K562 (cell line): ENCODE measurements around the gene RNU11. TPM values are rescaled to one million over a fixed set of nuclear protein-coding genes. Genes with fewer than 3 reads are reported as not detected.

ENCODE experiments used
- EHMT2 ChIP-seq: fragments of 450-650 bp; IDR thresholded peaks from 2 replicates; pipeline ENCODE4 v1.6.1; 2018; ENCODE audit warnings: antibody characterized with exemption
- ELF1 ChIP-seq: fragments of 200-800 bp; sonication (Bioruptor generic); IDR thresholded peaks from 2 replicates; pipeline ENCODE4 v1.6.1; 2016; ENCODE audit warnings: missing genetic modification characterization, missing compliant biosample characterization
- SIRT6 ChIP-seq: IDR thresholded peaks from one replicate; pipeline ENCODE4 v1.6.1; 2012; ENCODE audit warnings: low read depth, mild to moderate bottlenecking, control low read depth, inconsistent platforms, low read length, moderate library complexity
- ZBTB8A ChIP-seq: fragments of 450-650 bp; IDR thresholded peaks from 2 replicates; pipeline ENCODE4 v1.6.1; 2018; ENCODE audit warnings: mild to moderate bottlenecking, moderate library complexity; ENCODE audit not compliant: partially characterized antibody
- ZFP30 ChIP-seq: fragments of 250-450 bp; sonication (Bioruptor Pico); IDR thresholded peaks from 2 replicates; pipeline ENCODE4 v1.8.0; 2022; ENCODE audit warnings: moderate library complexity, mild to moderate bottlenecking, inconsistent platforms, borderline replicate concordance
- polyA plus RNA-seq, 8 experiments: library from polyadenylated mRNA; depleted of rRNA in 4 of 8; stranded (reverse) in 5 of 8; unstranded in 3 of 8; fragments of >200 nt; fragmentation: Nextera tagmentation in 2 of 8; fragmentation: Illumina TruSeq in 1 of 8; extraction: Ambion mirVana in 2 of 8; extraction: Trizol in 1 of 8; gene quantifications; 2 replicates each; pipeline versions ENCODE4 v1.2.1 to v1.2.3, GENCODE V29; 2011 to 2014; ENCODE audit warnings: inconsistent platforms in 1 of 8, missing spikeins in 1 of 8
- total RNA-seq, 7 experiments: library from RNA; depleted of rRNA in 6 of 7; stranded (reverse); fragments of >200 nt in 6 of 7; fragmentation: Illumina TruSeq in 2 of 7; extraction: Trizol in 2 of 7; gene quantifications; 2 replicates each; pipeline versions ENCODE4 v1.2.1 to v1.2.3, GENCODE V29; 2011 to 2021; ENCODE audit warnings: low replicate concordance in 1 of 7
- TF ChIP-seq, protein P1 (sequence below): fragments of 200-600 bp; sonication (generic); IDR thresholded peaks from one replicate; pipeline ENCODE4 v1.6.1; 2012; ENCODE audit warnings: mild to moderate bottlenecking, low read depth, low read length, inconsistent platforms
- TF ChIP-seq, protein P2 (sequence below), 2 experiments: fragments of 150-350 bp in 1 of 2; IDR thresholded peaks; 2 replicates each; pipeline ENCODE4 v1.6.1; 2012 to 2016; ENCODE audit warnings: low read depth in 2 of 2, low read length in 2 of 2, mild to moderate bottlenecking in 1 of 2, moderate library complexity in 1 of 2
- TF ChIP-seq, protein P3 (sequence below): fragments of 250-450 bp; sonication (Bioruptor Pico); IDR thresholded peaks from 2 replicates; pipeline ENCODE4 v1.5.0; 2020; ENCODE audit warnings: mild to moderate bottlenecking, borderline replicate concordance

The RNU11 gene
- total and polyA plus RNA-seq, 9 of the 15 experiments (the other 6 are each of a cell fraction or from before 2014, with no cell fraction given) = not detected

DNA sequence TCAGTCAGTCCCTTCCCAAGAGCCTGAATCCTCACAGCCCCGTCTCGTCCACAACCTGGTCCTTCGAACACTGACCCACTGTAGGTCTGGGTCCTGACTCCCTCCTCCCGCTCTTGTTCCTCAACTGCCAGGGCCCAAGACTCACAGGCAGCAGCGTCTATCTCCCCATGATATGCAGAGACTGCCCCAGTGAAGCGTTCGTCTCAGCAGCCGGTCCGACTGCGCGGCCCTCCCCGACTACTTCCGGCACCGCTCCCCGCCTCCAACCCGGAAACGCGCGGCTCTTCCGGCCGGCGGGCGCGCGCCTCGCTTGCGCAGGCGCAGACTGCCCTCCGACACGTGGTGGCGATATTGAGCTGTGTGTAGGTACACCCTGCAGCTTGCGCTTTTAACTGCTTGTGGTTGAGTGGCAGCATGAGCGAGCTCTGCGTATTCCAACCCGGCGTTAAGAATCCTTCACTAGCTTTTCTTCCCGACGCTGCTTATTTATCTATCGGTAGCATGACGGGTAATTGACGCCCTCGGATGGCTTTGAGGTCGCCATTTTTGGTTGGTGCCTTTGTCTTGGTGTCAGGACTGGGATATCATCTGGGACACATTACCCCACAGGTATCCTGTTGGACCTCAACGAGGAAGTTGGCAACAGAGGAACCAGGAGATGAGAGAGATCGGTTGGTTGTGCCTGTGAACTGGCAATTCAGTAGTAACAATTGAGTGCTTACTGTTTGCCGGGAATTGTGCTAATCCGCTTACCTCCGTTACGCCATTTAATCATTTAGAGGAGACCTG is 5.4 kb upstream of the RNU11 start, which contains the start of gene TAF12 (continued):
- TF ChIP-seq, protein P1, sequence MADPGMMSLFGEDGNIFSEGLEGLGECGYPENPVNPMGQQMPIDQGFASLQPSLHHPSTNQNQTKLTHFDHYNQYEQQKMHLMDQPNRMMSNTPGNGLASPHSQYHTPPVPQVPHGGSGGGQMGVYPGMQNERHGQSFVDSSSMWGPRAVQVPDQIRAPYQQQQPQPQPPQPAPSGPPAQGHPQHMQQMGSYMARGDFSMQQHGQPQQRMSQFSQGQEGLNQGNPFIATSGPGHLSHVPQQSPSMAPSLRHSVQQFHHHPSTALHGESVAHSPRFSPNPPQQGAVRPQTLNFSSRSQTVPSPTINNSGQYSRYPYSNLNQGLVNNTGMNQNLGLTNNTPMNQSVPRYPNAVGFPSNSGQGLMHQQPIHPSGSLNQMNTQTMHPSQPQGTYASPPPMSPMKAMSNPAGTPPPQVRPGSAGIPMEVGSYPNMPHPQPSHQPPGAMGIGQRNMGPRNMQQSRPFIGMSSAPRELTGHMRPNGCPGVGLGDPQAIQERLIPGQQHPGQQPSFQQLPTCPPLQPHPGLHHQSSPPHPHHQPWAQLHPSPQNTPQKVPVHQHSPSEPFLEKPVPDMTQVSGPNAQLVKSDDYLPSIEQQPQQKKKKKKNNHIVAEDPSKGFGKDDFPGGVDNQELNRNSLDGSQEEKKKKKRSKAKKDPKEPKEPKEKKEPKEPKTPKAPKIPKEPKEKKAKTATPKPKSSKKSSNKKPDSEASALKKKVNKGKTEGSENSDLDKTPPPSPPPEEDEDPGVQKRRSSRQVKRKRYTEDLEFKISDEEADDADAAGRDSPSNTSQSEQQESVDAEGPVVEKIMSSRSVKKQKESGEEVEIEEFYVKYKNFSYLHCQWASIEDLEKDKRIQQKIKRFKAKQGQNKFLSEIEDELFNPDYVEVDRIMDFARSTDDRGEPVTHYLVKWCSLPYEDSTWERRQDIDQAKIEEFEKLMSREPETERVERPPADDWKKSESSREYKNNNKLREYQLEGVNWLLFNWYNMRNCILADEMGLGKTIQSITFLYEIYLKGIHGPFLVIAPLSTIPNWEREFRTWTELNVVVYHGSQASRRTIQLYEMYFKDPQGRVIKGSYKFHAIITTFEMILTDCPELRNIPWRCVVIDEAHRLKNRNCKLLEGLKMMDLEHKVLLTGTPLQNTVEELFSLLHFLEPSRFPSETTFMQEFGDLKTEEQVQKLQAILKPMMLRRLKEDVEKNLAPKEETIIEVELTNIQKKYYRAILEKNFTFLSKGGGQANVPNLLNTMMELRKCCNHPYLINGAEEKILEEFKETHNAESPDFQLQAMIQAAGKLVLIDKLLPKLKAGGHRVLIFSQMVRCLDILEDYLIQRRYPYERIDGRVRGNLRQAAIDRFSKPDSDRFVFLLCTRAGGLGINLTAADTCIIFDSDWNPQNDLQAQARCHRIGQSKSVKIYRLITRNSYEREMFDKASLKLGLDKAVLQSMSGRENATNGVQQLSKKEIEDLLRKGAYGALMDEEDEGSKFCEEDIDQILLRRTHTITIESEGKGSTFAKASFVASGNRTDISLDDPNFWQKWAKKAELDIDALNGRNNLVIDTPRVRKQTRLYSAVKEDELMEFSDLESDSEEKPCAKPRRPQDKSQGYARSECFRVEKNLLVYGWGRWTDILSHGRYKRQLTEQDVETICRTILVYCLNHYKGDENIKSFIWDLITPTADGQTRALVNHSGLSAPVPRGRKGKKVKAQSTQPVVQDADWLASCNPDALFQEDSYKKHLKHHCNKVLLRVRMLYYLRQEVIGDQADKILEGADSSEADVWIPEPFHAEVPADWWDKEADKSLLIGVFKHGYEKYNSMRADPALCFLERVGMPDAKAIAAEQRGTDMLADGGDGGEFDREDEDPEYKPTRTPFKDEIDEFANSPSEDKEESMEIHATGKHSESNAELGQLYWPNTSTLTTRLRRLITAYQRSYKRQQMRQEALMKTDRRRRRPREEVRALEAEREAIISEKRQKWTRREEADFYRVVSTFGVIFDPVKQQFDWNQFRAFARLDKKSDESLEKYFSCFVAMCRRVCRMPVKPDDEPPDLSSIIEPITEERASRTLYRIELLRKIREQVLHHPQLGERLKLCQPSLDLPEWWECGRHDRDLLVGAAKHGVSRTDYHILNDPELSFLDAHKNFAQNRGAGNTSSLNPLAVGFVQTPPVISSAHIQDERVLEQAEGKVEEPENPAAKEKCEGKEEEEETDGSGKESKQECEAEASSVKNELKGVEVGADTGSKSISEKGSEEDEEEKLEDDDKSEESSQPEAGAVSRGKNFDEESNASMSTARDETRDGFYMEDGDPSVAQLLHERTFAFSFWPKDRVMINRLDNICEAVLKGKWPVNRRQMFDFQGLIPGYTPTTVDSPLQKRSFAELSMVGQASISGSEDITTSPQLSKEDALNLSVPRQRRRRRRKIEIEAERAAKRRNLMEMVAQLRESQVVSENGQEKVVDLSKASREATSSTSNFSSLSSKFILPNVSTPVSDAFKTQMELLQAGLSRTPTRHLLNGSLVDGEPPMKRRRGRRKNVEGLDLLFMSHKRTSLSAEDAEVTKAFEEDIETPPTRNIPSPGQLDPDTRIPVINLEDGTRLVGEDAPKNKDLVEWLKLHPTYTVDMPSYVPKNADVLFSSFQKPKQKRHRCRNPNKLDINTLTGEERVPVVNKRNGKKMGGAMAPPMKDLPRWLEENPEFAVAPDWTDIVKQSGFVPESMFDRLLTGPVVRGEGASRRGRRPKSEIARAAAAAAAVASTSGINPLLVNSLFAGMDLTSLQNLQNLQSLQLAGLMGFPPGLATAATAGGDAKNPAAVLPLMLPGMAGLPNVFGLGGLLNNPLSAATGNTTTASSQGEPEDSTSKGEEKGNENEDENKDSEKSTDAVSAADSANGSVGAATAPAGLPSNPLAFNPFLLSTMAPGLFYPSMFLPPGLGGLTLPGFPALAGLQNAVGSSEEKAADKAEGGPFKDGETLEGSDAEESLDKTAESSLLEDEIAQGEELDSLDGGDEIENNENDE = no peak
- TF ChIP-seq, protein P2, sequence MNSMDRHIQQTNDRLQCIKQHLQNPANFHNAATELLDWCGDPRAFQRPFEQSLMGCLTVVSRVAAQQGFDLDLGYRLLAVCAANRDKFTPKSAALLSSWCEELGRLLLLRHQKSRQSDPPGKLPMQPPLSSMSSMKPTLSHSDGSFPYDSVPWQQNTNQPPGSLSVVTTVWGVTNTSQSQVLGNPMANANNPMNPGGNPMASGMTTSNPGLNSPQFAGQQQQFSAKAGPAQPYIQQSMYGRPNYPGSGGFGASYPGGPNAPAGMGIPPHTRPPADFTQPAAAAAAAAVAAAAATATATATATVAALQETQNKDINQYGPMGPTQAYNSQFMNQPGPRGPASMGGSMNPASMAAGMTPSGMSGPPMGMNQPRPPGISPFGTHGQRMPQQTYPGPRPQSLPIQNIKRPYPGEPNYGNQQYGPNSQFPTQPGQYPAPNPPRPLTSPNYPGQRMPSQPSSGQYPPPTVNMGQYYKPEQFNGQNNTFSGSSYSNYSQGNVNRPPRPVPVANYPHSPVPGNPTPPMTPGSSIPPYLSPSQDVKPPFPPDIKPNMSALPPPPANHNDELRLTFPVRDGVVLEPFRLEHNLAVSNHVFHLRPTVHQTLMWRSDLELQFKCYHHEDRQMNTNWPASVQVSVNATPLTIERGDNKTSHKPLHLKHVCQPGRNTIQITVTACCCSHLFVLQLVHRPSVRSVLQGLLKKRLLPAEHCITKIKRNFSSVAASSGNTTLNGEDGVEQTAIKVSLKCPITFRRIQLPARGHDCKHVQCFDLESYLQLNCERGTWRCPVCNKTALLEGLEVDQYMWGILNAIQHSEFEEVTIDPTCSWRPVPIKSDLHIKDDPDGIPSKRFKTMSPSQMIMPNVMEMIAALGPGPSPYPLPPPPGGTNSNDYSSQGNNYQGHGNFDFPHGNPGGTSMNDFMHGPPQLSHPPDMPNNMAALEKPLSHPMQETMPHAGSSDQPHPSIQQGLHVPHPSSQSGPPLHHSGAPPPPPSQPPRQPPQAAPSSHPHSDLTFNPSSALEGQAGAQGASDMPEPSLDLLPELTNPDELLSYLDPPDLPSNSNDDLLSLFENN (IDR thresholded peaks at IDR 0.05; ENCODE audit: low read depth in 2 of 2, low read length in 2 of 2) = peak in 1 of 2 experiments; percentile 61; a peak in 1 of 4 replicates
- no peak for TF ChIP-seq SIRT6
- TF ChIP-seq ZBTB8A = no peak
- peak; percentile 58; the same call in 1 of the 2 replicates for TF ChIP-seq EHMT2
- TF ChIP-seq ELF1 (tag) = peak; percentile 100
- no peak for TF ChIP-seq ZFP30 (CRISPR knock-in tag)
- TF ChIP-seq, protein P3, sequence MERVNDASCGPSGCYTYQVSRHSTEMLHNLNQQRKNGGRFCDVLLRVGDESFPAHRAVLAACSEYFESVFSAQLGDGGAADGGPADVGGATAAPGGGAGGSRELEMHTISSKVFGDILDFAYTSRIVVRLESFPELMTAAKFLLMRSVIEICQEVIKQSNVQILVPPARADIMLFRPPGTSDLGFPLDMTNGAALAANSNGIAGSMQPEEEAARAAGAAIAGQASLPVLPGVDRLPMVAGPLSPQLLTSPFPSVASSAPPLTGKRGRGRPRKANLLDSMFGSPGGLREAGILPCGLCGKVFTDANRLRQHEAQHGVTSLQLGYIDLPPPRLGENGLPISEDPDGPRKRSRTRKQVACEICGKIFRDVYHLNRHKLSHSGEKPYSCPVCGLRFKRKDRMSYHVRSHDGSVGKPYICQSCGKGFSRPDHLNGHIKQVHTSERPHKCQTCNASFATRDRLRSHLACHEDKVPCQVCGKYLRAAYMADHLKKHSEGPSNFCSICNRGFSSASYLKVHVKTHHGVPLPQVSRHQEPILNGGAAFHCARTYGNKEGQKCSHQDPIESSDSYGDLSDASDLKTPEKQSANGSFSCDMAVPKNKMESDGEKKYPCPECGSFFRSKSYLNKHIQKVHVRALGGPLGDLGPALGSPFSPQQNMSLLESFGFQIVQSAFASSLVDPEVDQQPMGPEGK (CRISPR knock-in tag) = peak; percentile 80
